GM18870 (cell line): ENCODE results near the gene SORL1-AS1.
"Not testable (repeated sequence)": the region's sequence is repeated elsewhere in the genome, so short reads cannot be mapped to it uniquely, and the experiment has no call there.

ENCODE experiments used
- ATAC-seq: cut with Tn5 transposase; IDR thresholded peaks from one replicate; pipeline ENCODE4 v1.9.1; 2021; ENCODE audit warnings: moderate library complexity; ENCODE audit not compliant: unreplicated experiment

SORL1-AS1 gene

GRCh38 chr11:121431820-121432526 lies 20.8 kb downstream of the SORL1-AS1 start:
- ATAC-seq, result no peak

- ATAC-seq, result no peak
Measured at GRCh38 chr11:121429556-121429955, 23.2 kb downstream of the SORL1-AS1 start.

- ATAC-seq, result no peak
Measured at GRCh38 chr11:121427400-121427744, 25.4 kb downstream of the SORL1-AS1 start.

DNA sequence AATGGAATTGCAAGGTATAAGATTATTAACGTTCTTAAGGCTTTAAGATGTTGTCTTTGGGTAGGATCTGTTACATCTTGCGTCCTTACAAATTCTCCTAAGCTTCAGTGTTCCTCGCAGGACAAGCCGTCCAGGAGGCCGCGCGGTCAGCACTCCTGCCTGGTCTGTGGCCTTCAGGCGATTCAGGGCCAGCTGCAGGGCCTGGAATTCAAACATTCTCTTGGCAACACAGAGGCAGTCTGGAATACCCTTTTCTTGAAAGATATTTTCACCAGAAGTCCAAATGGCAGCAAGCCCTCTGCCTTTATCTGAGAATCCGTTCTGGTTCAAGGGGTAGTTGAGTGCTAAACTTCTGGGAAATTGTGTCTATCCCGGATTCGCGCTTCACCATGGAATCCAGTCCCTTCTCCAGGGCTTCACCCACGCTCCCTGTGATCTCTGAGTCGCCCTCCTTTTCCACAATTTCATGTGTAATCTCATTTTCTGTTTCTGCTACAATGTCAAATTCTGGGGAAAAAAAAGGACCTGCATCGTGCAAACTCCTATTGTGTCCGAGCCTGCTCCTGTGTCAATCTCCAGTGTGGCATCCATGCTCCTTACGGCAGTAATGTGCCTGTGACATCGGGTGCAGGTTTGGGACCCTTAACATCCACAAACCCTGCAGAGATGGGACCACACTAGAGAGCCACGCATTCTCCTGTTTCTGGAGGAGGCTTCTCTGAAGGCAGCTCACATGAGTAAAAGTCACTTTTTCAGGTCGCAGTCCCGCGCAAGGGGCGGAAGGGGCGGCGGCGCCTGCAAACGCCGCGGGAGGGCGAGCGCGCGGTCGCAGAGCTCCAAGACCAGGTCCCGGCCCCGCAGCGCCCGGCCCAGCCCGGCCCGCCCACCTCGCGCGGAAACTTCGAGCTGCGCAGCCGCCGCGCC lies 26.0 kb downstream of the SORL1-AS1 start:
- ATAC-seq, result no peak

- no peak for ATAC-seq
Measured at GRCh38 chr11:121425828-121426227, 26.9 kb downstream of the SORL1-AS1 start.

DNA sequence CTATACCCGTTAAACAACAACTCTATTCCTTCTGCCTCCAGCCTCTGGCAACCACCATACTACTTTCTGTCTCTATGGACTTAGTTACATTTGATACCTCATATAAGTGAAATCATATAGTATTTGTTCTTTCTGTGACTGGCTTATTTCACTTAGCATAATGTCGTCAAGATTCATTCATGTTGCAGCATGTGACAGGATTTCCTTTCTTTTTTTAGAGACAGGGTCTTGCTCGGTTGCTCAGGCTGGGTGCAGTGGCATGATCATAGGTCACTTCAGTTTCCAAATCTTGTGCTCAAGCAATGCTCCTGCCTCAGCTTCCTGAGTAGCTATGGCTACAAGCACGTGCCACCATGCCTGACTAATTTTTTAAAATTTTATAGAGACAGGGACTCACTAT lies 30.1 kb downstream of the SORL1-AS1 start:
- no peak for ATAC-seq

DNA sequence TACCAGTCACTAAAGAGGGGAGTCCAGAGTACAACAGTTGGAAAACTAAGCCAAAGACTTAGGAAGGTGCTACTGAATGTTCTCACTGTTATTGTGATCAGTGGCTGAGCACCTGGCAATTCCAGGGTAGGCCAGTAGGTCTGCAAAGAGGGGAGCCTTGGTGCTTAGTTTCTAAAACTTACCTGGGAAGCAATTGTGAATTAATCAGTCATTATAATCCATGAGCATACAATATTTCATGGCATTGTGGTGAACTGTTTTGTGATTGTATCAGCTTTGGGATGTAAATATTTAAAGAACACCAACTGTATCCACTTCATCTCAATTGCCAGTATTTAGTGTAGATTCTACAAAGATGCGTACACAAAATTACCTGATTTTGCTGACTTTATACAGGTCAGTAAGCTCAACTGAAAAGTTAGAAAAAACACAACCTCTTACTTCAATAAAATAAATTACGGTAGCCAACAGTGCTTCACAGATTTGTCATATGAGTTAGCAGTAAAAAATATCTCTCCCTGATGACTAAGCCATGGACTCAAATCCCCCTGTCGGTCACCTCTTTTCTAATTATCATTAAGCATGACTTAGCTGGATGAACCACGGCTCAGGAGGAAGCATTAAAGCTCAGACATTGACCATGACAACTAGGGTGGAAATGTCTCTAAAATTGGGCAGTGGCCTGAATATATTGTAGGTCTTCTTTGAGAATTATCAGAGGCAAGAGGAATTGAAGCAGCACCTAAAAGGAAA lies 31.4 kb downstream of the SORL1-AS1 start:
- ATAC-seq, result no peak

- no peak for ATAC-seq
Measured at GRCh38 chr11:121420398-121420797, 32.4 kb downstream of the SORL1-AS1 start.

GRCh38 chr11:121419836-121420235 lies 32.9 kb downstream of the SORL1-AS1 start:
- no peak for ATAC-seq

GRCh38 chr11:121418625-121419114 lies 34.1 kb downstream of the SORL1-AS1 start:
- no peak for ATAC-seq

GRCh38 chr11:121417607-121418006 lies 35.2 kb downstream of the SORL1-AS1 start:
- no peak for ATAC-seq

GRCh38 chr11:121417055-121417551 lies 35.7 kb downstream of the SORL1-AS1 start:
- ATAC-seq, result peak; percentile 52

- no peak for ATAC-seq
Measured at GRCh38 chr11:121415856-121416255, 36.9 kb downstream of the SORL1-AS1 start.

GRCh38 chr11:121414141-121414913 lies 38.4 kb downstream of the SORL1-AS1 start:
- ATAC-seq, result no peak

DNA sequence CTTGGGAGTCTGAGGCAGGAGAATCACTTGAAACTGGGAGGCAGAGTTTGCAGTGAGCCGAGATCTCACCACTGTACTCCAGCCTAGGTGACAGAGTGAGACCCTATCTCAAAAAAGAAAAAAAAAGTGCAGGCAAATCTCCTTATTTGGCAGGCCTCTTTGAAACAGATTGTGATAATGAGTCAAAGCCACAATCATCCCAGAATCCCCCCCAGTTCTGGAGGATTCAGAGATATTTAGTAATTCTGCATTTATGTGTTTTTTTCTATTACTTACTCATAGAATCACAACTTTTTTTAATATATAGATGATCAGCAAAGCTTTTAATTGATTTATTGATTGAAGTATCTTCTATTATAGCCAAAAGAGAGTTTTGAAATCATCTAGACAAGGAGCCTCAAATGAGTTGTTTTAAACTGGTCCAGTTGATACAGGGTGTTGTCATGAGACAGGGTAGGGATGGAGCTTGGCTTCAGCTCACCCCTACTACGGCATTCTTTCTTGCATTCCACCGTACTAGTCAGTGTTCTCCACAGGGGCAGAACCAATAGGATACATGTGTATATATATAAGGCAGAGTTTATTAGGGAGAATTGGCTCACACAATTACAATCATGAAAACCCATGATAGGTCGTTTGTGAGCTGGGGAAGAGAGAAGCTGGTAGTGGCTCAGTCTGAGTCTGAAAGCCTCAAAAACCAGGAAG lies 39.9 kb downstream of the SORL1-AS1 start:
- ATAC-seq, result no peak

DNA sequence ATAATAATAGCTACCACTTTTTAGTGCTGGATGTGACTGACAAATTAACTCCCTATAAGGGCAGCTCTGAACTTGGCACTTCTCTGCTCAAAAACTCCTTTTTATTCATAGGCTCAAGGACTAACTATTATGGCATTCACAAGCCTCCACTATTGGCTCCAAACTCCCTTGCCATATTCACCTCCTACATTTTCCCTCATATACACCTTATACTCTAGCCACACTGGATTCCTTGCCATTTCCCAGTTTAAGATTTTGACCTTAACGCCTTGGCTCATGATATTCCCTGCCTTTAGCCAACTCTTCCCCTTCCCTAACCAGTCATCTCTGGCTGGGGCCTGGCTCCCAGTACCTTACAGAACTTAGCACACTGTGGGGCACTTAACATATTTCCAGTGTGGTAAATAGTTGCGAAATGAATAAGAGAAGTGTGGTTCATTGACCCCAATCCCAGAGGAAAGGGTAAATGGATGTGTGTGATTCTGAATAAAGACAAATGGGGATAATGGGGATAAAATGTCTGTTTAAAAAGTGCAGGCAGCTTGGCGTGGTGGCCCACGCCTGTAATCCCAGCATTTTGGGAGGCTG lies 40.7 kb downstream of the SORL1-AS1 start:
- ATAC-seq, result no peak

- ATAC-seq, result not testable (repeated sequence)
Measured at GRCh38 chr11:121411330-121411729, 41.4 kb downstream of the SORL1-AS1 start.

GRCh38 chr11:121410041-121410440 lies 42.7 kb downstream of the SORL1-AS1 start:
- not testable (repeated sequence) for ATAC-seq

GRCh38 chr11:121408830-121409229 lies 43.9 kb downstream of the SORL1-AS1 start:
- ATAC-seq, result no peak
